ENCODE measurements around the gene ACOT11. TPM values are rescaled to one million over a fixed set of nuclear protein-coding genes. Genes with fewer than 3 reads are reported as not detected.

The ACOT11 gene
- total RNA-seq, 1 experiment from 2014 or later: 1.9 TPM

GRCh38 chr1:54623216-54624007, 75.4 kb downstream of the ACOT11 start, which contains the start of gene FAM151A:
TSS of gene FAM151A (minus strand) at chr1:54623525. CDS start at chr1:54623395, 130 bp downstream.
- Histone ChIP-seq H3K4me3 (ENCODE audit: low read depth in 2 of 2, low read length in 2 of 2) (no peak within 1 kb of the TSS), H3K27me3 (ENCODE audit: control insufficient read depth, insufficient read depth, low read length) (no peaks in the 10 kb centered on the region), H3K36me3 (ENCODE audit: control insufficient read depth, insufficient read depth, low read length) (no peaks in the 10 kb centered on the region), H3K9me3 (ENCODE audit: control insufficient read depth, insufficient read depth, low read depth, low read length) (no peaks in the 10 kb centered on the region), H3K4me1 (ENCODE audit: control insufficient read depth, insufficient read depth, low read length) (no peaks in the 10 kb centered on the region), H3K27ac (ENCODE audit: low read length) (no peak within 1 kb of the TSS)
- DNase-seq (ENCODE audit: low read depth, low spot score) (no peak), ATAC-seq (no peak)
- ChIA-PET CTCF (no interaction called here), POLR2A (no interaction called here)
- in situ Hi-C loops (cut with HindIII; ENCODE audit: low pct_unique_long_range_greater_than_20kb, low sequenced_read_pairs) (no loop called here), intact Hi-C loops (cut with micrococcal nuclease; ENCODE audit: unreplicated experiment) (no loop called here)
- no TSS peak for BruUV-seq (replicated peaks)
- TF ChIP-seq SIN3A (IDR thresholded peaks at IDR 0.05; ENCODE audit: borderline replicate concordance, insufficient read depth, low read depth, low read length) (no peak), TCF7L2 (IDR thresholded peaks at IDR 0.05; ENCODE audit: low read depth, low read length) (no peak), CTCF (IDR thresholded peaks at IDR 0.05) (no peak), POLR2AphosphoS5 (IDR thresholded peaks at IDR 0.05; ENCODE audit: low read depth, low read length) (no peak), REST (IDR thresholded peaks at IDR 0.05; ENCODE audit: insufficient read depth in 1 of 2, low read depth in 2 of 2, low read length in 1 of 2) (no peak)

- TF ChIP-seq CTCF (IDR thresholded peaks at IDR 0.05) (no peak), TCF7L2 (IDR thresholded peaks at IDR 0.05; ENCODE audit: low read depth, low read length) (no peak), REST (IDR thresholded peaks at IDR 0.05; ENCODE audit: insufficient read depth in 1 of 2, low read depth in 2 of 2, low read length in 1 of 2) (no peak), SIN3A (IDR thresholded peaks at IDR 0.05; ENCODE audit: borderline replicate concordance, insufficient read depth, low read depth, low read length) (no peak), POLR2AphosphoS5 (IDR thresholded peaks at IDR 0.05; ENCODE audit: low read depth, low read length) (no peak)
- ChIA-PET POLR2A (no interaction called here), CTCF (no interaction called here)
- in situ Hi-C loops (cut with HindIII; ENCODE audit: low pct_unique_long_range_greater_than_20kb, low sequenced_read_pairs) (no loop called here), intact Hi-C loops (cut with micrococcal nuclease; ENCODE audit: unreplicated experiment) (no loop called here)
- ATAC-seq: no peak
- BruUV-seq (replicated peaks): no TSS peak
- H3K4me1 ChIP-seq (ENCODE audit: control insufficient read depth, insufficient read depth, low read length): no peaks in the 10 kb centered on the region
- DNase-seq (ENCODE audit: low read depth, low spot score): no peak
- H3K36me3 ChIP-seq (ENCODE audit: control insufficient read depth, insufficient read depth, low read length): no peaks in the 10 kb centered on the region
- H3K9me3 ChIP-seq (ENCODE audit: control insufficient read depth, insufficient read depth, low read depth, low read length): no peaks in the 10 kb centered on the region
- no peak overlapping the region for H3K4me3 ChIP-seq (ENCODE audit: low read depth in 2 of 2, low read length in 2 of 2)
- H3K27ac ChIP-seq (ENCODE audit: low read length): no peak overlapping the region
- no peaks in the 10 kb centered on the region for H3K27me3 ChIP-seq (ENCODE audit: control insufficient read depth, insufficient read depth, low read length)
Measured at GRCh38 chr1:54624466-54625464, 76.7 kb downstream of the ACOT11 start.
